ENCODE measurements around the gene LRFN2.

GRCh38 chr6:40551966-40552505 is 35.1 kb downstream of the LRFN2 start:
- no peak for TF ChIP-seq CTCF (IDR thresholded peaks at IDR 0.05; ENCODE audit: low read depth, low read length, poor library complexity, severe bottlenecking)
- no peak for TF ChIP-seq EZH2phosphoT487 (IDR thresholded peaks at IDR 0.05; ENCODE audit: borderline replicate concordance, low read length)
